GM18502 (cell line): ENCODE measurements around the gene NIBAN1.

ENCODE experiments used
- ATAC-seq: cut with Tn5 transposase; IDR thresholded peaks from one replicate; pipeline ENCODE4 v1.9.1; 2021; ENCODE audit warnings: mild to moderate bottlenecking; ENCODE audit not compliant: unreplicated experiment, poor library complexity

NIBAN1 gene

DNA sequence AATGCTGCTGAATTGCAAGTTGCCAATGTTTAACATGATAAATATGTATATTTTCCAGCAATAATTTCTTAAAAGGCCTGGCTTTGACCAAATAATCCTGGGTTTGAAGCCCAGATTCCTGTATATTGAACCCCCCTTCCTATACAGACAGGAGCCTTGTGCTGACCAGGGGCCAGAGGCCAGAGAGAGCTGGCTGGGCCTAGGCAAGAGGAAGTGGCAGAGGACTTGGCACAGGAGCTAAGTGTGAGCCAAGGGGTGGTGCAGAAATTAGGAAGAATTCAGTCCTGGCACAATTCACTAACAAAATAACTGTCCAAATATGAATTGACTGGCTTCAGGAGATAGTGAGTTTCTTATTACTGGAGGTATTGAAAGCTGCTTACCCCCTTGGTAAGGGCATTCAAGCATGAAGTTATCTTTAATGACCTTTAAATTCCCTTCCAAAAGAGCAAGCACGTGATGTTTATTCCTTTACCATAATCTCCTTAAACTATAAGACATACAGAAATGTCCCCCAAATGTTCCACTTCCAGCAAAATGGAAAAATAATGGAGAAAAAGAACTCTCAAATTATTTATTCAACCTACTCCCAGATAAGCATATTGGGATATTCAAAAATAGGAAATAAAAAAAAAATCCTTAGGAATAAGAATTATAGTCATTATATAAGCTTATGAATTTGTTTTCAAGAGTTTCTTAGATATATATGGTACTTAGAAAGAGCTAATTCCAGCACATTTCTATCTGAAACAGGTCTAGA is 26.6 kb downstream of the NIBAN1 start:
- ATAC-seq: no peak

DNA sequence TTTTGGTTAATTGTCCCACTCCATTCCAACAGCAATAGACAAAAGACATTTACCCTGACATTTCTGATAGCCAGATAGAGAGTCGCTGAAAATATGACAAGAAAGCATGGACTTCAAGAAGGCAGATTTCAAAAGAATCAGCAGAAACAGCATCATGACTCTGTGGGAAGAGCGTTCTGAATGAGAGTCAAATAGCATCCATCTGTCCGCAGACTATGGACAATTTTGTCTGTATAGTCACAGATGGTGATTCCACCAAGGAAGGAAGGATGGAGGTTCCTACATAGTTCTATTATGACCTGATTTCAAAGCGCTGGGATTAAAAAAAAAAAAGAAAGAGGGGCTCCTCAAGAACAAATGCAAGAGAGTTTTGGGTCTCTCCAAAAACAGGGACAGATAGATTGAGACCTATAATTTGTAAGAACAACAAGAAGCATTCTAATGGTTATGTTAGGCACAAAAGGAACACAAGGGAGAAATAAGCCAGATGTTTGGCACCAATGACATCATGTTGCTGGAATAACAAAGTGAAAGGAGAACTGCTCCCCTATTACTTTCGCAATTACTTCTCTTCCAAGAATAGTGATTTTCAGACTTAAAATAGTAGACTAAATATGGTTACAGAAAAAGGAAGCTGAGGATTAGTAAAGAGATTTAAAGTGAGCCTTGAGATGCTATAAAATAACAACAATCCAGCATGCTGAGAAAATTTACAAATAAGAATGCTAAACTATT is 28.5 kb downstream of the NIBAN1 start:
- ATAC-seq: peak; percentile 53

DNA sequence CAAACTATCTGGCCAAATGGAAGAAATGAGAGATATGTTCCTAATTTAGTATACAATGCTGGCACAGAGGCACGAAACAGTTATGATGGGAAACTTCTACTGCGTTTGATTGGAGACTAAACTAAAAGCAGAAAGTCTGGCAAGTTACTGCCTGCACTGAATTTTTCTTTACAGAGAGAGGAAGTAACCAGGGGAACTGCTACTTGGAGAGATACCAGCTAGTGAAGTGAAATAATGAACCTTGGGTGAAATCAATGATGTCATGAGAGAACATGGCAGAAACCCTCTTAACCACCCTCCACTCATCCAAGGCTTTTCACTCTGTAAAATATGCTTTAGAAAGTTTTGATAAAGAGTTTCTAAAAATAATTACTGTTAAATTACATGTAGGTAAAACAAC is 29.3 kb downstream of the NIBAN1 start:
- ATAC-seq: peak; percentile 70

DNA sequence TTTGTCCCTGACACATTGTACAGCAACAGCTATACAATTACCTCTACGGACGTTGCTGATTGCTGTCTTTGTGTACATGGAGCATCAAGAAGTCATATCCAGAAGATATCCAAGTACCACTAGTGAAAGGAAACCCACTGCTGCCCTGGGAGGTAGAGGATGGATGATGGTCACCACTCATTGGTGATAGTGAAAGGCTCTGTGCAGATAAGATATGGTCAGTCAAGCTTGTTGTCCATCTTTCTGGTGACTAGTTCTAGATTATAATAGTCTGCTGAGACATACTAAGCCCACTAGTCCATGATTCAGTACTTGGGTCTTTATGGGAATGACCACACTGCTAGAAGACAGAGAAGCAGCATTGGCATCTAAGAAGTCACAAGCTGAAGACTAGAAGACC is 30.3 kb downstream of the NIBAN1 start:
- no peak for ATAC-seq

DNA sequence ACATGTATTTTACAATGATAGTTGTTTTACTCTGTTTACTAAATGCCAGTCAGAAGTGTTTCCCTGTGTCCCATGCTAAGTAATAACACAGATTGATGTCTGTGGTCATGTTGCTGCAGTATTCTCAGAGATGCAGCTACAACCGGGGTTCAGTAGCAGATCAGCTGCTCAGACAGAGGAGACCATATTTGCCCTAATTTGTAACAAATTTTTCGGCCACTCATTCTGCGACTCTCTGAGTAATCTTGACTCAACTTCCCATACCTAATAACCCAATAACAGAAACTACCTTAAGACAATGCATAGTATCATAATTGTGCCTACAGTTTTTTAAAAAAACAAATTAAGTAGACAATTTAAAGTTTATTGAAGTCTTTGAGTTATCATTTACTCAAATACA is 32.6 kb downstream of the NIBAN1 start:
- peak; percentile 72 for ATAC-seq

DNA sequence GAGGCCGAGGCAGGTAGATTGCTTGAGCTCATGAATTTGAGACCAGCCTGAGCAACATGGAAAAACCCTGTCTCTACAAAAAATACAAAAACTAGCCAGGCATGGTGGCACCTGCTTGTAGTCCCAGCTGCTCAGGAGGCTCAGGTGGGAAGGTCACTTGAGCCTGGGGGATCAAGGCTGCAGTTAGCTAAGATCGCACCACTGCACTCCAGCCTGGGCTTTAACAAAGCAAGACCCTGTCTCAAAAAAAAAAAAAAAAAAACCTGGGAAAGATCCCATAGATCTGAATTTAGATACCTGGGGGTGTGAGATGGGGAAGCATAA is 32.9 kb downstream of the NIBAN1 start:
- ATAC-seq: peak; percentile 26

DNA sequence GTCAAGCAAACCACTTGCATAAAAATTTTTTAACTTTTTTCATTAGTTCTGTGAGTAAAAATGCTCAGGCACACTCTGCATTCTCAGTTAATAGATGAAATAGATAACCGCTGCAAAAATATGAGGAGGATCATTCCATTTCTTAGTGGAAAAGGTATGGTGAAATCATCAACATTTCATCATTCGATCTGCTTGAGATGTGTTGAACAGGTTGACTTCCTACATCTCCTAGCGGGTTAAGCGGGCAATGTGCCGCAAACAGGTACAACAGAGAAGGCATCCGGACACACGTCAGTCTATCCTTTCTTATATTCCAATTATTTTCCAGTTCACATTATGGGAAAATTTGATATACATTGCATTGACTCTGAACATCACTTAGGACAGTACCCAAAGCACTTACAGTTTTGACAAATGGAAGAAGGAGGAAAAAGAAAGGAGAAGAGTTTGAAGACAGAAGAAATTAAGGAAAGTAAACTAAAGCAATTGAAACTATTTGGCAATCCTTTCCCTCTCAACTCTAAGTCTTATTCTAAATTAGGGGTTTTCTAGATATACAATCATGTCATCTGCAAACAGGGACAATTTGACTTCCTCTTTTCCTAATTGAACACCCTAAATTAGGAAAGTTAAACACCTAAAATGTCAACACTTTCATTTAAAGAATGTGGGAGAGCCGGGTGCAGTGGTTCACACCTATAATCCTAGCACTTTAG is 33.5 kb downstream of the NIBAN1 start:
- no peak for ATAC-seq

DNA sequence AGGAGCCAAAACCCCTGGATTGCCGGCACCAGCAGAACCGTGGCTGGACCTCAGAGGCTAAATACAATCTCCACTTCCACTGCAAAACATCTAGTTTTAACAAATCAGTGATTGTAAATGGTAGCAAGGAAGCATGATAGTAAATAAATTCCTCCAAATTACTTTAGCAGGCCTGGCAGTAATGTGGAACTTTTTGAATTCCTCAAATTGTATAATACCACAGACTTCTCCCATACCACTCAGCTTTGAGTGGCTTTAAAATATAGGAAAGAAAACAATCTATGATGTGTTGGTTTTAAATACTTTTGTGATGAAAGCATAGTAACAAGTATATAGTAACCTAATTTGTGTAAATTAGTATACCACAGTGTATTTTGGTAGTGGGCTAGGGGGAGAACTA is 34.1 kb downstream of the NIBAN1 start:
- no peak for ATAC-seq

DNA sequence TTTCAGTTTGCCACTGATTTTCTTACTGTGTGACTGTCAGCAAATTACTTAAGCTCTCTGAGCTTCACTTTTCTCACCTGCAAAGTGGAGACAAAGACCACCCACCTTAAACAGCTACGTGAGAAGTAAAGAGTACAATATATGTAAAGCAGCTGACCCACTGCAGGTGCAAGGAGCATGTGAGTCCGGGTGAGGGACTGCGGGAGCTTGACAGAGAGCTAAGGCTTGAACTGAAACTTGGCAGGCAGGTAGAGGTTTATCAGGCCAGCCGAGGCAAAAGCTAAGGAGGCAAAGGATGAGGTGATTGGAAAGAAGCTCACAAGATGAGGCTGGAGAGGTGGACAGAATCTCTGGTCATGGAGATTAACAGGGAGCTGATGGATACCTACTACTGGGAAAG is 36.6 kb downstream of the NIBAN1 start:
- no peak for ATAC-seq

DNA sequence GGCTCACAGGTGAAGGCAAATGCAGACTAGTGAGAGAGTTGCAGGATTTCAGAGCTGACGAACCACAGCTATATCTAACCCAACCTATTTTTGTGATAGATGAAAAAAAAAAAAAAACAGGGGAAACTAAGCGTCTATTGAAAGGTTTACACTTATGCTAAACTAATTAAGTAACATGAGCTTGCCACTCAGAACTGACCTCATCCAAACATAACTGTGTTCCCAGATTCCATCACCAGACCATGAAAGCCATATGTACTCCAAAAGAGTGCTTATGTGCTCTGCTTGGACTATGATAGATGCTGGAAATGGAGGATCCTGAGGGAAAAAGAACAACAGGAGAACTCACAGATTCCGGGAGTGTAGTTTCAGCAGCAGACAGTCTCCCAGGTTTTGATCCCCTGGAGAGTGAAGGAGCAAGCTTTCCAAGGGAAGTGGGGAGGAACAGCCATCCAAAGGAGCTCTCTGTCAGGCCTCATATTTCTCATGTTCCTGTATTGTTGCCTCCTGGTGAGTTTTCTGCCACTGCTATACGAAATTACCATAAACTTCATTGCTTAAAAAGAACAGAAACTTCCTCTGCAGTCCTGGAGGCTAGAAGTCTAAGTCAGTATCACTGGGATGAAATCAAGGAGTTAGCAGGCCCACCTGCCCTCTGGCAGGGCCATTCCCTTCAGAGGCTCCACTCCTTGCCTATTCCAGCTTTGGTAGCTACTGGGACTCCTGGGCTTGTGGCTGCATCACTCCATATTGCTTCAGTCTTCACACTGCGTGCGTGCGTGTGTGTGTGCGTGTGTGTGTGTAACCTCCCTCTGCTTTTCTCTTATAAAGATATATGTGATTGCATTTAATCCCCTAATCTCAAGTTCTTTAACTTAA is 38.1 kb downstream of the NIBAN1 start:
- no peak for ATAC-seq

DNA sequence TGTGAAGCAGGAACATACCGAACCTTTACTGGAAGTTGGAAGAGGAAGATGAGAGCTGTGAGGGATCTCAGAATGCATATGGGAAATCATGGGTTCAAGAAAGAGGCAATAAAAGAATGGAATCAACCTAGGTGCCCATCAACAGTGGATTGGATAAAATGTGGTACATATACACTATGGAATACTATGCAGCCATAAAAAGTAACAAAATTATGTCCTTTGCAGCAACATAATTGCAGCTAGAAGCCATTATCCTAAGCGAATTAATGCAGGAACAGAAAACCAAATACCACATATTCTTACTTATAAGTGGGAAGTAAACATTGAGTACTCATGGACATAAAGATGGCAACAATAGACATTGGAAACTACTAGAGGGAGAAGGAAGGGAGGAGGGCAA is 40.4 kb downstream of the NIBAN1 start:
- ATAC-seq: no peak

DNA sequence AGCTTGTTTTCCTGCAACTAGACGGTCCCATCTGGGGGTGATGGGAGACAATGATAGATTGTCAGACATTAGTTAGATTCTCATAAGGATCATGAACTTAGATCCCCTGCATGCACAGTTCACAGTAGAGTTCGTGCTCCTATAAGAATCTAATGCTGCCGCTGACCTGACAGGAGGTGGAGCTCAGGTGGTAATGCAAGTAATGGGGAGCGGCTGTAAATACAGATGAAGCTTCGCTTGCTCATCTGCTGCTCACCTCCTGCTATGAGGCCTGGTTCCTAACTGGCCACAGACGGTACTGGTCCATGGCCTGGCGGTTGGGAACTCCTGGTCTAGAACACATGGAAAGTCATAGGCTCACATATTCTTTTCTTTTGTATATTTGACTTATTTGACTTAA is 42.0 kb downstream of the NIBAN1 start:
- no peak for ATAC-seq

DNA sequence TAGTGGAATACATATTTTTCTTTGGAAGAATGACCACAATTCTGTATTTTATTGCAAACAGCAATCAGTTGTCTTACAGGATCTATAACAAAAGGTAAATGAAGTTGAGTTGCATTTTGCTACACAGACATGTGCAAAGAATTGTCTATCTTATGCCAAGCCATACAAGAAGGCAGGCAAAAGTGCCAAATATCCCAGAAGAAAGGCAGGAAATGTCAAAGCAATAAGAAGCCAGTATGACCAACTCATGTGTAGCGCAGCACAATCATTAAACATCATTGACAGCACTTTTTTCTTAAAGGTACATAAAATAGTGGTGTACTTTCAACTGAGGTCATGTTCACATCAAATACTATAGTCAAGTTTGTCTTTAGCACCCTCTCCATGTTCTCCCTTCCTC is 42.7 kb downstream of the NIBAN1 start:
- no peak for ATAC-seq

DNA sequence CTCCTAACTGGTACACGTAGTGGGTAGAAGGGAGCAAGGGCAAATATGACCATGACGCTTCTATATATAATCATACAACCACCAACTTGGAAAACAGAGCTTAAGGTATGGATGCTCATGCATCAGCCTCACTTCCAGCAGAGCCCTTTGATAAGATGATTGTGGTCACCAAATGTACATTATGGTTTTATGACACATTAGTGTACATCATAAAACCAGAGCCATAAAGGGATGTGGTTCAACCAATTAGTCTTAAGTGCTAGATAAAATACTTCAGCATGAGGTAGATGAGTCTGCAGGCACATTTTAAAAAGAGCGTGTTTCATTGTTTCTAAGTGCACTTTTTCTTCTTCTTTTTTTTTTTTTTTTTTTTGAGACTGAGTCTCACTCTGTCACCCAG is 43.7 kb downstream of the NIBAN1 start:
- ATAC-seq: no peak

DNA sequence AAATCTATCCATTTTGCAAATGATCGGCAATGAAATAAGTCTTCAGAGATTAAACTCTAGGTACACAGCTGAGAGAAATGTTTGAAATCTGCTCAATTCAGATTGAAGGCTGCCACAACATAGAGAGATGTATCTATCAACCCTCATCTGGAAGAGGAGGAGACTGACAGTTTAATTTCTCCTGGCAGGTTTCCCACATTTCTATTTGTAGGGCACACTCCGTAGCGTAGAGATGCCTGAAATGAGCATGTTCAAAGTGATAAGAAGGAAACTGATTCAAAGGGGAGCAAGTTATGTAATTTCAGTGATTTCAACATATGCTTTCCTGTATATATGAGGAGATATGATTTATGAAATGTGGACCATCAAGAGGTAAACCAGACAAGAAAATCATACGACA is 44.1 kb downstream of the NIBAN1 start:
- ATAC-seq: no peak

DNA sequence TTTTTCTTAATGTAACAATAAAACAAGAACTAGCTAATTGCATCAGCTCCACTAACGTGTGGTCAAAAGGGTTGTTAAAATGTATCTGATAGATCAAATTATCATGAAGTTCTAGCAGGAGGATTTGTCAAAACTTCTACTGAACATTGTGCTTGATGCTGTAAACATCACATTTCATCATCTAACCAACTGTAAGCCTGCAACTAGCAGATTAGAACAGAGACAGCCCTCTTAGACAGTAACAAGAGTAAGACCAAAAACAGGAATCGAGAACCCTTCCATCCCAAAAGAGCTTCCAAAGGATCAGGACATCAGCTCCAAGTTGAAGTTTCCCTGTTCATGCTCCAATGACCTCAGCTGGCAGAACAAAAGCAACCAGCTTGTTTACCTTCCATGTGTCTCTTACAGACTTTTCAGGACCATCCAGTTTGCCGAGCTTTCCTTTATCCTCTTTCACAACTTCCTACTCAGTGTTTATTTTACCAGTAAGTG is 44.6 kb downstream of the NIBAN1 start:
- no peak for ATAC-seq

DNA sequence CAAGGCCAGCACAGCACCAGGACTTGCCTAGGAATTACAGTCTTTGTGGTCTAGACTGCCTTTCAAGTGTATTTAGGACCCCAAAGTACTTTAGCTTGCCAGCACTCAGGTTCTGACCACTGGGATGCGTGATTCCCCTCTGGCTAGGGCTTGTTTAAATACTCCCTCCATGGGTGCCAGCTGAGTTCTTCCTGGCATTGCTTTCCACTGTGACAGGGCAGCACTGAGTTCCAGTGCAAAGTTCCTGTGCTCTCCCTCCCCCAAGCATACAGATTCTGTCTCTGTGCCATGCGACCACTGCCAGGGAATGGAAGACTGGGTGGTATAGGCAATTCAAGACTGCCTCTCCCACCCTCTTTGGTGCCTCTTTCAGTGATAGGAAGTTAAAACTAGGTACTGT is 45.9 kb downstream of the NIBAN1 start:
- no peak for ATAC-seq
